Endothelial cell of umbilical vein (primary cell): ENCODE data around the gene PLEKHJ1. TPM values are rescaled to one million over a fixed set of nuclear protein-coding genes. Genes with fewer than 3 reads are reported as not detected.

Experiments used
- BruUV-seq: library from RNA; stranded (reverse); fragments of 400-500 nt; replicated peaks from 2 replicates; lab custom pipeline; 2021; lab: Mats Ljungman, UMichigan
- CTCF ChIA-PET: fragments of 300-600, 350-600 bp; sonication (Branson Sonifier 250); formaldehyde crosslinking; loops from one replicate; lab custom pipeline; 2021; ENCODE audit warnings: antibody characterized with exemption, inconsistent platforms; lab: Charles Lee
- POLR2A ChIA-PET: fragments of 300-600, 350-600 bp; sonication (Branson Sonifier 250); formaldehyde crosslinking; loops from one replicate; lab custom pipeline; 2021; ENCODE audit warnings: antibody characterized with exemption, inconsistent platforms; lab: Charles Lee
- DNase-seq: peaks from one replicate; pipeline ENCODE4 v3.0.0-alpha.2; 2011; ENCODE audit warnings: low read depth, low spot score
- FAIRE-seq: peaks from 2 replicates; lab custom pipeline; 2011; peaks lifted over from hg19 to GRCh38; lab: Jason Lieb, UNC
- H2AFZ ChIP-seq: 2 replicates; pipeline ENCODE4 v1.6.0; 2012; ENCODE audit warnings: low read depth, low read length, control low read depth, inconsistent platforms
- H3K27ac ChIP-seq: 2 replicates; pipeline ENCODE4 v1.5.1; 2011; ENCODE audit warnings: low read depth, mild to moderate bottlenecking, control low read depth, low read length, moderate library complexity; ENCODE audit not compliant: insufficient read depth
- H3K27me3 ChIP-seq, 2 experiments: 2 replicates each; pipeline versions ENCODE4 v1.6.0 to v1.6.1; 2011; ENCODE audit warnings: low read length in 2 of 2, mixed read lengths in 1 of 2; ENCODE audit not compliant: control insufficient read depth in 2 of 2, insufficient read depth in 2 of 2
- H3K36me3 ChIP-seq, 2 experiments: 2 replicates in 1 of 2; 3 replicates in 1 of 2; pipeline ENCODE4 v1.5.1; 2011; ENCODE audit warnings: low read length in 2 of 2, mild to moderate bottlenecking in 1 of 2, moderate library complexity in 1 of 2; ENCODE audit not compliant: control insufficient read depth in 2 of 2, insufficient read depth in 2 of 2; ENCODE audit errors: extremely low read depth in 1 of 2
- H3K4me1 ChIP-seq: 3 replicates; pipeline ENCODE4 v1.5.1; 2011; ENCODE audit warnings: mild to moderate bottlenecking, low read length; ENCODE audit not compliant: control insufficient read depth, insufficient read depth; ENCODE audit errors: extremely low read depth
- H3K4me2 ChIP-seq: 2 replicates; pipeline ENCODE4 v1.6.1; 2011; ENCODE audit warnings: low read length, control low read depth, mixed read lengths; ENCODE audit not compliant: insufficient read depth
- H3K4me3 ChIP-seq, 3 experiments: fragments of 200-600 bp in 1 of 3; sonication (generic), shearing (Covaris generic) in 1 of 3; replicated peaks in 1 of 3; 2 replicates each; pipeline ENCODE4 v1.5.1; 2011 to 2016; ENCODE audit warnings: control low read depth in 3 of 3, low read length in 3 of 3, mild to moderate bottlenecking in 2 of 3, inconsistent platforms in 1 of 3, low read depth in 1 of 3, moderate library complexity in 1 of 3; ENCODE audit not compliant: insufficient read depth in 1 of 3
- H3K79me2 ChIP-seq: 2 replicates; pipeline ENCODE4 v1.6.0; 2012; ENCODE audit warnings: low read length, inconsistent platforms; ENCODE audit not compliant: control insufficient read depth, insufficient read depth
- H3K9ac ChIP-seq: replicated peaks from 2 replicates; pipeline ENCODE3; 2011; ENCODE audit warnings: low read length, control low read depth; ENCODE audit not compliant: insufficient read depth; ENCODE audit errors: extremely low read depth
- H3K9me1 ChIP-seq: replicated peaks from 3 replicates; pipeline ENCODE4 v1.6.0; 2011; ENCODE audit warnings: mild to moderate bottlenecking, low read length; ENCODE audit not compliant: control insufficient read depth, insufficient read depth; ENCODE audit errors: extremely low read depth
- H3K9me3 ChIP-seq: replicated peaks from 2 replicates; pipeline ENCODE4 v1.5.1; 2012; ENCODE audit warnings: low read length, inconsistent platforms; ENCODE audit not compliant: control insufficient read depth, insufficient read depth
- H4K20me1 ChIP-seq: replicated peaks from 2 replicates; pipeline ENCODE3; 2011; ENCODE audit warnings: mild to moderate bottlenecking, low read length; ENCODE audit not compliant: control insufficient read depth, insufficient read depth; ENCODE audit errors: extremely low read depth
- EZH2 ChIP-seq: IDR thresholded peaks from 2 replicates; pipeline ENCODE4 v1.6.1; 2012; ENCODE audit warnings: borderline replicate concordance, low read depth, mild to moderate bottlenecking, moderate library complexity, low read length, inconsistent platforms; ENCODE audit not compliant: severe bottlenecking
- FOS ChIP-seq: IDR thresholded peaks from 2 replicates; pipeline ENCODE4 v1.6.1; 2011; ENCODE audit warnings: mild to moderate bottlenecking, low read length, moderate library complexity, borderline replicate concordance; ENCODE audit not compliant: insufficient read depth
- GATA2 ChIP-seq: IDR thresholded peaks from 2 replicates; pipeline ENCODE4 v1.7.0; 2011; ENCODE audit warnings: low read depth, mild to moderate bottlenecking, moderate library complexity, mixed read lengths, low read length; ENCODE audit not compliant: insufficient read length, insufficient read depth
- JUN ChIP-seq: IDR thresholded peaks from 2 replicates; pipeline ENCODE4 v1.6.1; 2011; ENCODE audit warnings: borderline replicate concordance, low read depth; ENCODE audit not compliant: insufficient read length, insufficient read depth
- MYC ChIP-seq: IDR thresholded peaks from one replicate; pipeline ENCODE4 v1.6.1; 2011; ENCODE audit warnings: mild to moderate bottlenecking, low read depth, low read length
- POLR2A ChIP-seq: IDR thresholded peaks from 2 replicates; pipeline ENCODE4 v1.6.1; 2012; ENCODE audit warnings: low read depth, mild to moderate bottlenecking, control low read depth, low read length
- POLR2AphosphoS5 ChIP-seq: IDR thresholded peaks from 2 replicates; pipeline ENCODE4 v1.6.1; 2012; ENCODE audit warnings: low read depth, mild to moderate bottlenecking, control low read depth, low read length, moderate library complexity; ENCODE audit not compliant: insufficient read depth
- dilution Hi-C: fragments of 300-500 bp; cut with MboI; formaldehyde crosslinking; loops from one replicate; pipeline ENCODE4 v1.15.0; 2019; ENCODE audit warnings: low sequenced_read_pairs; ENCODE audit not compliant: extremely low pct_ligation_motif_present
- intact Hi-C: fragments of 100-400 bp; cut with micrococcal nuclease; formaldehyde crosslinking; loops from one replicate; pipeline ENCODE4 v1.10.0; 2022
- polyA plus RNA-seq, 4 experiments: library from polyadenylated mRNA; depleted of rRNA in 3 of 4; stranded (reverse) in 3 of 4; unstranded in 1 of 4; fragments of >200 nt; gene quantifications; 2 replicates each; pipeline versions ENCODE4 v1.2.1 to v1.2.3, GENCODE V29; 2011 to 2012; ENCODE audit warnings: missing spikeins in 1 of 4
- total RNA-seq: library from RNA; stranded (reverse); gene quantifications from 2 replicates; pipeline ENCODE4 v1.2.3, GENCODE V29; 2021
- TF ChIP-seq, protein P1 (sequence below), 2 donors: IDR thresholded peaks; 1 replicate in 1 of 2; 2 replicates in 1 of 2; pipeline ENCODE4 v1.5.1; 2011; ENCODE audit warnings: low read length in 2 of 2, mild to moderate bottlenecking in 2 of 2, moderate library complexity in 2 of 2, control low read depth in 1 of 2, inconsistent platforms in 1 of 2, low read depth in 1 of 2; ENCODE audit not compliant: insufficient read depth in 1 of 2; ENCODE audit errors: extremely low read depth in 1 of 2
- TF ChIP-seq, protein P2 (sequence below): IDR thresholded peaks from 2 replicates; pipeline ENCODE4 v1.6.1; 2011; ENCODE audit not compliant: insufficient read depth, insufficient read length

PLEKHJ1 gene
- total and polyA plus RNA-seq, 2 donors (not counting 3 experiments of a cell fraction or from before 2014, with no cell fraction given) = 82.4 to 115 TPM

DNA sequence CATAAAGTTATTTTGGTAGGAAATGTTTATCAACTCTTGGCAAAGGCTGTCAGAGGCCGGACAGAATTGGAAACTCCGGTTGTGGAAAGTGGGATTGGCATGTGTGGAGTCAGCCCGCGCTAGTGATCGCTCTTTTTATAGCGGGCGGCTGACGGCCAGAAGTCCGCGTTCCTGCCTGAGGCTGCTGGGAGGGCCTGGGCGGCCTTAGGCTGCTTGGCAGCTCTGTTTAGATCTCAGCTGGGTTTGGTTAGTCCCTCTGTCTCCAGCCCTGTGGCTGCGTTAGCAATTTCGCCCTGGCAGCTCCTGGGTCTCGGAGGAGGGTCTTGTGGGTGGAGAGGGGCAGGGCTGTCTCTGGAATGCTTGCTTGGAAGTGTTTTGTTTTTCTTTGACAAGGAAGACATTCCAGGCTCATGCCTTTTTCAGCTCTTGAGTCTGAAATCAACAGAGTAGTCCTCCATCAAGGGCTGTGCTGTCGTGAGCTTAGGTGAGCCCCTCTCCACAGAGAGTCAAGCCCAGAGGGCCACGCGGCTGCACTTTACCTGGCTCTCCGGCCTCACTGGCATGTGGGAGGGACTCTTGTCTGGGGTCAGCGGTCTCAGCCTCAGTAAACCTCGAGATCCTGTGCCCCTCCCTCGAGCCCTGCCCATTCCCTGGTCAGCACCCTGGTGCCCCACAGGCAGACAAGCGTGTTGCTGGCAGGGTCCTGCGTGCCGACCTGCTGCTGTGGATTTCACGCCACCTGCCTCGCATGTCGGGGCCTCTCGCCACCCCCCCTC lies 49.9 kb downstream of the PLEKHJ1 start:
- Histone ChIP-seq H3K9me1 (no peaks in the 10 kb centered on the region), H3K4me1 (peaks cover 10% of the 10 kb centered on the region), H3K27me3 (no peaks in the 10 kb centered on the region), H3K9me3 (no peaks in the 10 kb centered on the region), H2AFZ (no peak overlapping the region), H3K4me3 (no peak overlapping the region), H4K20me1 (no peaks in the 10 kb centered on the region), H3K9ac (no peak overlapping the region), H3K27ac (peak overlapping the region; percentile 13), H3K4me2 (no peak overlapping the region), H3K36me3 (peaks cover 5 to 39% of the 10 kb centered on the region in 2 experiments), H3K79me2 (peaks cover 43% of the 10 kb centered on the region)
- ChIA-PET POLR2A (no interaction called here), CTCF (interaction anchor here (1.0 to 1.6 kb wide), 3 partner anchors 9 to 31 kb away, joined by 3 to 13 read pairs (median 3); no protein-coding TSS in a partner anchor)
- FAIRE-seq (peak; percentile 93), DNase-seq (peak; percentile 84)
- no peak for TF ChIP-seq POLR2A
- TF ChIP-seq, protein P1, sequence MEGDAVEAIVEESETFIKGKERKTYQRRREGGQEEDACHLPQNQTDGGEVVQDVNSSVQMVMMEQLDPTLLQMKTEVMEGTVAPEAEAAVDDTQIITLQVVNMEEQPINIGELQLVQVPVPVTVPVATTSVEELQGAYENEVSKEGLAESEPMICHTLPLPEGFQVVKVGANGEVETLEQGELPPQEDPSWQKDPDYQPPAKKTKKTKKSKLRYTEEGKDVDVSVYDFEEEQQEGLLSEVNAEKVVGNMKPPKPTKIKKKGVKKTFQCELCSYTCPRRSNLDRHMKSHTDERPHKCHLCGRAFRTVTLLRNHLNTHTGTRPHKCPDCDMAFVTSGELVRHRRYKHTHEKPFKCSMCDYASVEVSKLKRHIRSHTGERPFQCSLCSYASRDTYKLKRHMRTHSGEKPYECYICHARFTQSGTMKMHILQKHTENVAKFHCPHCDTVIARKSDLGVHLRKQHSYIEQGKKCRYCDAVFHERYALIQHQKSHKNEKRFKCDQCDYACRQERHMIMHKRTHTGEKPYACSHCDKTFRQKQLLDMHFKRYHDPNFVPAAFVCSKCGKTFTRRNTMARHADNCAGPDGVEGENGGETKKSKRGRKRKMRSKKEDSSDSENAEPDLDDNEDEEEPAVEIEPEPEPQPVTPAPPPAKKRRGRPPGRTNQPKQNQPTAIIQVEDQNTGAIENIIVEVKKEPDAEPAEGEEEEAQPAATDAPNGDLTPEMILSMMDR (IDR thresholded peaks at IDR 0.05; ENCODE audit: extremely low read depth in 1 of 2, insufficient read depth in 1 of 2, low read depth in 1 of 2, low read length in 2 of 2) = no peak
- TF ChIP-seq EZH2 = no peak
- no peak for TF ChIP-seq JUN
- no peak for TF ChIP-seq MYC
- TF ChIP-seq, protein P2, sequence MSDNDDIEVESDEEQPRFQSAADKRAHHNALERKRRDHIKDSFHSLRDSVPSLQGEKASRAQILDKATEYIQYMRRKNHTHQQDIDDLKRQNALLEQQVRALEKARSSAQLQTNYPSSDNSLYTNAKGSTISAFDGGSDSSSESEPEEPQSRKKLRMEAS = no peak
- no peak for TF ChIP-seq FOS
- no peak for TF ChIP-seq POLR2AphosphoS5
- TF ChIP-seq GATA2 = no peak
- intact Hi-C loops (loop anchor here (1.0 kb wide), 1 partner anchor 19 kb away; no protein-coding TSS in a partner anchor), dilution Hi-C loops (no loop called here)
- no TSS peak for BruUV-seq
